Gastroesophageal sphincter (tissue), 3 donors: ENCODE measurements around the gene SPEM3.

ENCODE experiments used
- EP300 ChIP-seq: sonication (generic); formaldehyde crosslinking; IDR thresholded peaks from one replicate; pipeline ENCODE4 v1.6.1; 2017; ENCODE audit warnings: antibody characterized with exemption, mild to moderate bottlenecking
- TF ChIP-seq, protein P1 (sequence below), 4 experiments: fragments of 200-600 bp in 2 of 4; fragments of 450-650 bp in 2 of 4; sonication (generic) in 1 of 4; IDR thresholded peaks; one replicate each; pipeline ENCODE4 v1.5.1; 2017 to 2019; ENCODE audit warnings: antibody characterized with exemption in 4 of 4, mild to moderate bottlenecking in 2 of 4, moderate library complexity in 2 of 4

GRCh38 chr17:7398612-7399011, 30.0 kb upstream of the SPEM3 start:
- TF ChIP-seq, protein P1, sequence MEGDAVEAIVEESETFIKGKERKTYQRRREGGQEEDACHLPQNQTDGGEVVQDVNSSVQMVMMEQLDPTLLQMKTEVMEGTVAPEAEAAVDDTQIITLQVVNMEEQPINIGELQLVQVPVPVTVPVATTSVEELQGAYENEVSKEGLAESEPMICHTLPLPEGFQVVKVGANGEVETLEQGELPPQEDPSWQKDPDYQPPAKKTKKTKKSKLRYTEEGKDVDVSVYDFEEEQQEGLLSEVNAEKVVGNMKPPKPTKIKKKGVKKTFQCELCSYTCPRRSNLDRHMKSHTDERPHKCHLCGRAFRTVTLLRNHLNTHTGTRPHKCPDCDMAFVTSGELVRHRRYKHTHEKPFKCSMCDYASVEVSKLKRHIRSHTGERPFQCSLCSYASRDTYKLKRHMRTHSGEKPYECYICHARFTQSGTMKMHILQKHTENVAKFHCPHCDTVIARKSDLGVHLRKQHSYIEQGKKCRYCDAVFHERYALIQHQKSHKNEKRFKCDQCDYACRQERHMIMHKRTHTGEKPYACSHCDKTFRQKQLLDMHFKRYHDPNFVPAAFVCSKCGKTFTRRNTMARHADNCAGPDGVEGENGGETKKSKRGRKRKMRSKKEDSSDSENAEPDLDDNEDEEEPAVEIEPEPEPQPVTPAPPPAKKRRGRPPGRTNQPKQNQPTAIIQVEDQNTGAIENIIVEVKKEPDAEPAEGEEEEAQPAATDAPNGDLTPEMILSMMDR (IDR thresholded peaks at IDR 0.05) = no peak
- TF ChIP-seq EP300 = no peak
